ENCODE data around the gene EPB41L4B.

EPB41L4B gene

DNA sequence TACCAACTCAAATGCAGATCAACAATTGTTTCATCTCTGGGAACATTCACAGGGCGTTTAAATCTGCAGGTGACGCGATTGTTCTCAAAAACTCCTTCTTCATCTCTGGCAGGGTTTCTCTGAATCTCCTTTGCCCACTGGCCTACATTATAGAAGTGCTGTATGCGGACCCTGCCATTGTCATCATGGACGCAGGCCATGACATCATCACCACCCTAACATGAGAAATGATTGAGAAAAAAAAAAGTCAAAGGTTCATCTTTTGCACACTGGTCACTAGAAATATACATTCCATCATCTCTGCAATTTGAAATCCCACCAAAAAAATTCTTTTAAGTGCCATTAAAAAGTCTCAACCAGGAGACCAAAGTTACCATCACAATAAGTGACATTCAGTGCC lies 179.5 kb downstream of the EPB41L4B start:
- no peak for TF ChIP-seq CTCF (IDR thresholded peaks at IDR 0.05; ENCODE audit: insufficient read depth, low read length, poor library complexity, severe bottlenecking)
- no peaks in the 10 kb centered on the region for H3K36me3 ChIP-seq (ENCODE audit: control insufficient read depth, insufficient read depth, low read length)
- H3K4me3 ChIP-seq (replicated peaks; ENCODE audit: low read depth, low read length), result no peak overlapping the region
- no peak for DNase-seq (ENCODE audit: extremely low read depth, insufficient read length)
- H3K27me3 ChIP-seq (replicated peaks; ENCODE audit: control insufficient read depth, insufficient read depth, low read length), result no peaks in the 10 kb centered on the region; the same call in 1 of the 2 replicates

- H3K4me3 ChIP-seq (replicated peaks; ENCODE audit: low read depth, low read length), result no peak overlapping the region
- no peaks in the 10 kb centered on the region for H3K36me3 ChIP-seq (ENCODE audit: control insufficient read depth, insufficient read depth, low read length)
- TF ChIP-seq CTCF (IDR thresholded peaks at IDR 0.05; ENCODE audit: insufficient read depth, low read length, poor library complexity, severe bottlenecking), result no peak
- H3K27me3 ChIP-seq (replicated peaks; ENCODE audit: control insufficient read depth, insufficient read depth, low read length), result no peaks in the 10 kb centered on the region
- no peak for DNase-seq (ENCODE audit: extremely low read depth, insufficient read length)
Observed at GRCh38 chr9:109139851-109140250, 181.0 kb downstream of the EPB41L4B start.

- no peak for DNase-seq (ENCODE audit: extremely low read depth, insufficient read length)
- Histone ChIP-seq H3K4me3 (replicated peaks; ENCODE audit: low read depth, low read length) (no peak overlapping the region), H3K27me3 (replicated peaks; ENCODE audit: control insufficient read depth, insufficient read depth, low read length) (no peaks in the 10 kb centered on the region), H3K36me3 (ENCODE audit: control insufficient read depth, insufficient read depth, low read length) (no peaks in the 10 kb centered on the region)
- TF ChIP-seq CTCF (IDR thresholded peaks at IDR 0.05; ENCODE audit: insufficient read depth, low read length, poor library complexity, severe bottlenecking), result no peak
Observed at GRCh38 chr9:109138421-109138820, 182.4 kb downstream of the EPB41L4B start.

GRCh38 chr9:109134167-109134578 lies 186.7 kb downstream of the EPB41L4B start:
- DNase-seq (ENCODE audit: extremely low read depth, insufficient read length), result no peak
- H3K27me3 ChIP-seq (replicated peaks; ENCODE audit: control insufficient read depth, insufficient read depth, low read length), result no peaks in the 10 kb centered on the region
- no peak overlapping the region for H3K4me3 ChIP-seq (replicated peaks; ENCODE audit: low read depth, low read length)
- no peaks in the 10 kb centered on the region for H3K36me3 ChIP-seq (ENCODE audit: control insufficient read depth, insufficient read depth, low read length)
- TF ChIP-seq CTCF (IDR thresholded peaks at IDR 0.05; ENCODE audit: insufficient read depth, low read length, poor library complexity, severe bottlenecking), result no peak

DNA sequence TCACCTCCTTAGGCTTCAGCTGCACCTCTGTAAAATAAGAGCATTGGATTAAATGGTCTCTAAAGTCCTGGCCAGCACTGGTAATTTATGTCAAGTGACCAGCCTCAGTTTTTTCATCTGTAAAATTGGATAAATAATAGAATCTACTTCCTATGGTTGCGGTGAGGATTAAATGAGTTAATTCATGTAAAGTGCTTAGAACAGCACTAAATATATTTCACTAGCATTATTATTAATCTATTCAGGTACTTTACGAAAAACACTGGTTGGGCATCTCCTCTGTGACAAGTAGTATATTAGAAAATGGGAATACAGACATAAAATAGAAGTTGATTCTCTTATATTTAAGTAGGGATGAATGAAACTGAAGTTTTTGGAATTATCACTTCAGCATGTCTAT lies 187.3 kb downstream of the EPB41L4B start:
- Histone ChIP-seq H3K27me3 (replicated peaks; ENCODE audit: control insufficient read depth, insufficient read depth, low read length) (no peaks in the 10 kb centered on the region), H3K36me3 (ENCODE audit: control insufficient read depth, insufficient read depth, low read length) (no peaks in the 10 kb centered on the region), H3K4me3 (replicated peaks; ENCODE audit: low read depth, low read length) (no peak overlapping the region)
- DNase-seq (ENCODE audit: extremely low read depth, insufficient read length), result no peak
- TF ChIP-seq CTCF (IDR thresholded peaks at IDR 0.05; ENCODE audit: insufficient read depth, low read length, poor library complexity, severe bottlenecking), result no peak

DNA sequence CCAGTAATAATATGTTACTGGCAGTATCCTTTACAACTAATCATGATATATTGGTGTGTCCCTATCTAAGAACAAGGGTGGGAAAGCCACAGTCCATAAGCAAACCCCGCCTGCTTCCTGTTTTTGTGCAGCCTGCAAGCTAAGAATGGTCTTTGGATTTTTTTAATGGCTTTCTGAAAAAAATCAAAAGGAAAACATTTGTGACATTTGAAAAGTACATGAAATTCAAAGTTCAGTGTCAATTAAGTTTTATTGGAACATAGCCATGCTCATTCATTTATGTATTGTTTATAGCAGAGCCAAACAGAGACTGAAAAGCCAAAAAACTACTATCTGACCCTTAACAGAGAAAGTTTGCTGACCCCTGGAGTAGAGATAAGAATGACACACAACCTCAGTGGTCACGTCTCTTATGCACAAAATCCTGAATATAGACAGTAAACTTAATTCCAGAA lies 188.3 kb downstream of the EPB41L4B start:
- H3K27me3 ChIP-seq (replicated peaks; ENCODE audit: control insufficient read depth, insufficient read depth, low read length), result no peaks in the 10 kb centered on the region
- TF ChIP-seq CTCF (IDR thresholded peaks at IDR 0.05; ENCODE audit: insufficient read depth, low read length, poor library complexity, severe bottlenecking), result no peak
- no peak for DNase-seq (ENCODE audit: extremely low read depth, insufficient read length)
- no peak overlapping the region for H3K4me3 ChIP-seq (replicated peaks; ENCODE audit: low read depth, low read length)
- no peaks in the 10 kb centered on the region for H3K36me3 ChIP-seq (ENCODE audit: control insufficient read depth, insufficient read depth, low read length)
